Measurements from ENCODE around the gene NAA20.
"Not testable (repeated sequence)": the region's sequence is repeated elsewhere in the genome, so short reads cannot be mapped to it uniquely, and the experiment has no call there.

Gene NAA20

DNA sequence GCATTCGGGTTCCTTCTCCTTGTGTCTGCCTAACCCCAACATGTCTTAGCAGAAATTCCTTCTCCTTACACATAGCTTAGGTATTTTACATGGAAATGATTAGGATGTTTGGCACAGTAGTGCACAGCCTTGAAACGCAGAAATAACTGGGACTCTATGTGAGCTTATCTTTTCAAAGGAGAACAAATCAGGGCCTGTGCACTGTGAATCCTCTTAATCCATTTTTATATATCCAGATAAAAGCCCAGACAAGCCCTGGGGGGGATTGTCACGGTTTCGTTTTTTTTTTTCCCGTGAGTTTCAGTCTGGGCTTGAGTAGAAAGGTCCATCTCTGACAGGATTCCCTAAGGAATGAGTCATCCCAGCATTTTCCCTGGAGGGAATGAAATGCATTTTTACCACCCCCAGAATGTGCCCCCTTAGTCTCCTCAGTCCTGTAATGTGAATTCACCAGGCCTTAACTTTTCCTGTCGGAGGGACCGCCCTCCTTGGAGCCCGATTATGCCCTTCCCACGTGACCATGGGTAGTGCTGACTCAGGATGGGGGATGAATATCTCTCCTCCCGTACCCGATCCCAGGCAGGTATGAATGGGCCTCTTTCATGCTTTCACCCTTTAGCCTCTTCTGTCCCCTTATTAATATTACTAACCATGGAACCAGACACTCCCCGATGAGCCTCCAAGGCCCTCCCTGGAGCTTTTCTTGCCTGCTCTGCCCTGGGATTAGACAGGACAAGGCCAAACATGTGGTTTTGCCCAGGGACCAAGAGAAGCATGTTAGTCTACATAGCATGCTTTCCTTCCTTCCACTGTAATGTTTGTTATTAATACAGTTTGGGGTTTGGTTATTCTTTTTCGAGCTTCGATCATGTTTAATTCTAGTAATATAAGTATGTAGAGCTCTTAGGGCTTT, 23.9 kb upstream of the NAA20 start:
- peak; percentile 95 for DNase-seq

DNA sequence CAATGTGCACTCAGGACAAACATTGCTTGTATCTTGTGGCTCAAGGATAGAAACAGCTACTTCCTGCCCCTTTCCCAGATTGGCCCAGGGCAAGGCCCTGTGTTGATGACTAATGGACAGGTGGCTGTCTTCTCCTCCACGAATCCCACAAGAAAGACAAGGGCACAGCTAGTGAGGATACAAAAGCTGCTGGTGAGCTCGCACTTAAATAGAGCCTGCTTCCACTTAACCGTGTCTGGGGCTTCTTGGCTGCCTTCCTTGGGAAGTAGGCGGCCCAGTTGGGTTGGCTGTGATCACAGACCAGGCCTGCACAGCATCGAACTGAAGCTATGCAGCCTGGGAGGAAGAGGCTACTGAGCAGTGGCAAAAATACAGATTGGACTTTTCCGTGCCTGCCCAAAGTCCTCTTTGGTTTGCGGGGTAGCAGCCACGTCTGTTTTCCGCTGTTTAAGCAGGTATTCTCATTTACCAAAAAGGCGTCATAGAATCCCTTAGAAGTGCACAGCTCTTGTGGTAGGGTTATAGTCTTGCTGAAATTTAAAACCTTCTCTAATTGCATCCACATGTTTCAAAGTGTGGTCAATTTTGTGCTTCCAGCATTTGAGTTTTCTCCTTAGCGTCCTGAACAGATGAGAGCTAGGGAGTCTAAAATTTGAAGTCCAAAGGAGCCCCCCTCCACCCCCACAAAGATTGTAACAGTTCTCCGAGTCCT, 23.0 kb upstream of the NAA20 start:
- DNase-seq = peak; percentile 78

DNA sequence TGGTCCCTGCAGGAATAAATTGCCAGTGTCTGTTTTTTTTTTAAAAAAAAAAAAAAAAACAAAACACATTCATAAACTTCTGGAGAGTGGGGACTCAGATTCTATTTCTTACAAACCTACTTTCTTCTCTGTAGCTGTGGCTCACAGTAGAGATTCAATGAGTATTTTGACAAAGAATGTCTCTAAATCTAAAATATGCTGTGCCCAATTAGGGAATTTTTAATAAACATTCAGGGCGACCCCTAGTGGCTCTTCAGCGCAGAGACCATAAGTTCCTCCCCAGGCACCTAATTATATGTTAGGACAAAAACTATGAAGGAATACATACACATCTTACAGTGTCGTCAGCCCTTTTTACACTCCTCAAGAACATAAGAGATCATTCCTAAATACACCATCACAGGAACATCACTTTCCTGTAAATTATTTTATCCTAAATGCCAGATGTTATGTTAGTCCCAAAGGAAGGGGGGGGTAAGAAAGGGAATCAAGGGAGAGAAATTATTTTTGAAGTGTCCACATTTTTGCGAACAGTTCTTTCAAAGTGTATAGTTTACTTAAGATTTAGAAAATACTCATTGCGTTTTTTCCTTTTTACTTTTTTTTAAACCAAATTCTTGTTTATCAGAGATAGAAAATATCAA, 21.8 kb upstream of the NAA20 start:
- DNase-seq = peak; percentile 75

DNA sequence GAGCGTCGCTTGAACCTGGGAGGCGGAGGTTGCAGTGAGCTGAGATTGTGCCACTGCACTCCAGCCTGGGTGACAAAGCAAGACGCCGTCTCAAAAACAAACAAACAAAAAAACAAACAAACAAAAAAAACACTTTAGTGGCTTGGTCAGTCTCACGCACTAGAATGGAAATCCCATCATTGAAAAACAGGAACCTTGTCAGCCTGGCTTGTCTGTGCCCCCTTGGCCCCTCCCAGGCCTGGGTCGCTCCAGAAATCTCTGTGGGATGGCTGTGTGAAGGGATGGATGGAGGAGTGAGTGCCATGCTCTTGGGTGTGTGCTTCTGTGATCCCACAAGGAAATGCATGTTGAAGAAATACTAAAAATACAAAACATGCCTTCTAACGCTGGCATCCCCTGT, 20.9 kb upstream of the NAA20 start:
- DNase-seq = no peak

DNA sequence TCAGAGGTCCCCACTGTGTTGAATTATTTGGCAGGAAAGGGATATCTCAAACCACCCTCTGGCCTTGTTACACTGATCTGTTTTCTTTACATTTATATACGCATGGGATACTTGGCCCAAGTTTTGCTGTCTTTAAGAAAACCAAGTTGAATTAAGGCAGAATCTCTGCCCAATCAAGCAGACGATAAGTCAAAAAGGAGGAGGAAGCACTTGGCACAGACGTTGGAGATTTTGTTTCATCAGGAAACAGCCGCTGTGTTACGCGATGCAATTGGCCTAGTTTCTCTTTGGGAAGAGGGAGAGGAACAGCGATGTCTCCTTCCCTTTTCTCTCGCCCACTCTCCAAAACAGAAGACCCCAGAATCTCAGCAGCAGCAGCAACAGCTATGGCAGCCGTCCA, 20.2 kb upstream of the NAA20 start:
- DNase-seq = no peak

DNA sequence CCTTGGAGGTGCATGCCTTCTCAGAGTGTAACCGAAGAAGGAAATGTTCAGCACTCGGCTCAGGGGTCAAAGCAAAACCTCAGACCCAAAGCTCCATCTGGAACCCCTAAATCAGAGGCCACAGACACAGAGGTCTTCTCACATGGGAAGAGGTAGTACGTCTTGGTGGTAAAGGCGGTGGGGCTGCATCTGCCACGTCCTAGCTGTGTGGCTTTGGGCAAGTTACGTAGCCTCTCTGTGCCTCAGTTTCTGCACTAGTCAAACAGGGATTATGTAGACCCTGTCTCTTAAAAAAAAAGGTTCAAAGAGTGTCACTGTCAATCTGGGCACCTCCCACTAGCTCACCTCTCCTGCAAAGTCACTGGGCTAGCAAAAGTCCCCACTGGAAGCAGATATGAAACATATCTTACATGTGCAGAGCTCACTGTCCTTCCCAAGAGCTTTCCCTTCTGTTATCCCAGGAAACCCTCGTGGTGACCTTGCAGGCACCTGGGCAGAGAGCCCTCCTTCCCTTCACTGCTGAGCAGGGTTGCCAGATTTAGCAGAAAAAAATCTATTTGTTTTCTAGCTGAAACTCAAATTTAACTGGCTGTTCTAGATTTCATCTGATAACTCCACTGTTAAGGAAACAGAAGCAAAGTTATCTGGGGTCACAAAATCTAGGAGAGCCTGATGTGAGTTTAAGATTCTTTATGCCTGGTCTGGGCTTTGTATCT, 18.0 kb upstream of the NAA20 start:
- no peak for DNase-seq

DNA sequence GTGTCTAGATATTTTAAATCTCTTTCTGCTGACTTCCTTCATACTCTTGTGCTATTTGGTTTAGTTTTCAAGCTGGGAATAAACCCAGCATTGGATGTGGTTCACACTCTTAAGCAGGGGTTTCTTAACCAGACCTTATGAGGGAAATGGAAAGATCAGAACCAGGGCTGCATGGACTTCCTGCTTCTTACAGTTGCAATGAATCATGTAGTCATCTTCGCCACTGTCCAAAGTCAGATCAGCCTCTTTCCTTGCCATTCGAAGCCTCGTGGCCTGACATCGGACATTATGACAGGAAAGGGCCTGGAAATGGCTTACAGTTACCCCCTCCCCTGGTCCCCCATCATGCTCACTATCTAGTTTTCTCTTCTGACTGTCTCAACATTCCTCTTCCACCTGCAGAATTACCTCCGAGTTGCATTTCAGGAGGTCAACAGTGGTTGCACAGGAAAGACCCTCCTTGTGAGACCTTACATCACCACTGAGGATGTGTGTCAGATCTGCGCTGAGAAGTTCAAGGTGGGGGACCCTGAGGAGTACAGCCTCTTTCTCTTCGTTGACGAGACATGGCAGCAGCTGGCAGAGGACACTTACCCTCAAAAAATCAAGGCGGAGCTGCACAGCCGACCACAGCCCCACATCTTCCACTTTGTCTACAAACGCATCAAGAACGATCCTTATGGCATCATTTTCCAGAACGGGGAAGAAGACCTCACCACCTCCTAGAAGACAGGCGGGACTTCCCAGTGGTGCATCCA, 16.8 kb upstream of the NAA20 start:
- DNase-seq = no peak

DNA sequence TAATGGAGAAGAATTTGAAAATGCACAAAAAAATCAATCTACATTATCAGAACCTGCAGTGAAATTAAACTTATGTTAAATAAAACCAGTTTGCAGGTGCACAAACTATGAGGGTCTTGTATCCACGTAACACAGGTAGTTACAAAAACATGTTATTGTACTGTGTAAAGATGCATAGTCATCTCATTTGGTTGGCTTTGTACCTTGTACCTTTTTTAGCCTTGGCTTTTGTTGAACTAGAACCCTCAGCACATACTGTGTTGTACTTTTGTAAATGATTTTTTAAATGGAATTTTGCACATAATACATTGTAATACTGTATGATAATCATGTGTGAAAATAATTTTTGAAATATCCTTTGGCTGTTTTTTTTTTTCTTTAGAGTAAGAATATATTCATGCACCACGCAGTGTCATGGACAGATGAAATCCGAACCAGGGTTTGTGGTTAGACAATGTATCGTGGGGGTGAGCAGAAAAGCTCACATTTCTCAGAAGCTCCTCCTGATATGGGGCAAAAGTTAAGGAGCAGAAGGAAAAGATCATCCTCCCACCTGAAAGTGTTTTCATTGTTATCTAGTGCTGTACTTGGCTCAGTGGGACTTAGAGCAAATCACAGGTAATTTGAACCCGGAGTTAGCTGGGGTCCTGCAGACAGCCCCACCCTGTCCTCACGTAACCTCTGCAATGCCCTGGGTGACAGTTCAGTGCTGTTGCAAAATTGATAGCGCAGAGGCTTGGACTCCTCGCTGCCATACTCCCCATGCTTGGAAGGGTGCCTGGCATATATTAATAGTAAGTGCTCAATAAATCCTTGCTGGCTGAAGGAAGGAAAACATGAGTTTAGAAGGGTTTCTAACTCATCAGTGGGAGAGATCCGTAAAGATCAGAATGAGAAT, 14.8 kb upstream of the NAA20 start:
- peak; percentile 53 for DNase-seq

DNA sequence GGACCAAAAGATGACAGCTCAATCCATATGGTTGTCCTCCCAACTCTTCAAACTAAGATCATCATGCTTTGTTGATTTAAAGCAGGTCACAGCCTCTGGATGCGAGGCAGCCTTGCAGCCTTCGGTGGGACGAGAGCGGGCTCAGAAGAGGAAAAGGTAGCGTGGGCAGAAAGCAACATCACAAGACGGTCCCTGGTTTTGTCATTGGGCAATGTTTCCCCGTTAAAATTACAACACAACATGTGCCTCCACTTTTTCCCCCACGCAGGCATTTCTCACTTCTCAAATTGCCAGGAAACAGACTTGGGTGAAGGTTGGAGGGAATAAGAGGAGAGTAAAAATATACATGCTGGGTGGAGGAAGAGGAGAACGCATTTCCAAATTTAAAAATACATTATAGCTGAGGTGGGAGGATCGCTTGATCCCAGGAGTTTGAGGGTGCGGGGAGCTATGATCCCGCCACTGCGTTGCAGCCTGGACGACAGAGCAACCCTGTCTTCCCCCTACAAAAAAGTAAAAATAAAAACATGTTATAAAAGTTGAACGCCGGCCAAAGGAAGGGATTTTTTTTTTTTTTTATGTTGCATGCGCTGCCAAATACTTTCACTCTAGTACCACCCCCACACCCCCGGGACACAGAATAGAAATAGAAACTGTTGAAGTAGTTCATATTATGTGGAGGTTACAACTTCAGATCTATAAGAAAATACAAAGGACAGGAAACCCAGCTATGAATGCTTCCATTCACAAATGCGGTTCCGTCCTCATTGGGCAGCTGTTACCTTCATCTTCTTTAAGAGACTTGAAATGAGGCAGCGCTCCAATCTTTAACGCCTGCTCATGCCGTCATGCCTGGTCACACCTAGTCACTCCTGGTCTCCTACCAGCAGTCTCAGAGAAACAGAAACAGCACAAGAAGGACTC, 13.9 kb upstream of the NAA20 start:
- DNase-seq = peak; percentile 52

DNA sequence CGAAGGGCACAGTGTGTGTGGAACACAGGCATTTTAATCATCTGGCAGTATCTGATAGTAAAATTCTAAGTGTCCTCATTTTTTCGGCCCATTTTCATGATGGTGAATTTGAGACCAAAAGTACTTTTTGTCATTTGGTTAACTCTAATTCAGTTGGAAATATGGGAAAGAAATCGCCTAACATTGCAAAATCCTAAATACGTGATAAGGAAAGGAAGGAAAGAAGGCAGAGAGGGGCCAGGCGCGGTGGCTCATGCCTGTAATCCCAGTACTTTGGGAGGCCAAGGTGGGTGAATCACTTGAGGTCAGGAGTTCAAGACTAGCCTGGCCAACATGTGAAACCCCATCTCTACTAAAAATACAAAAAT, 13.2 kb upstream of the NAA20 start:
- not testable (repeated sequence) for DNase-seq

DNA sequence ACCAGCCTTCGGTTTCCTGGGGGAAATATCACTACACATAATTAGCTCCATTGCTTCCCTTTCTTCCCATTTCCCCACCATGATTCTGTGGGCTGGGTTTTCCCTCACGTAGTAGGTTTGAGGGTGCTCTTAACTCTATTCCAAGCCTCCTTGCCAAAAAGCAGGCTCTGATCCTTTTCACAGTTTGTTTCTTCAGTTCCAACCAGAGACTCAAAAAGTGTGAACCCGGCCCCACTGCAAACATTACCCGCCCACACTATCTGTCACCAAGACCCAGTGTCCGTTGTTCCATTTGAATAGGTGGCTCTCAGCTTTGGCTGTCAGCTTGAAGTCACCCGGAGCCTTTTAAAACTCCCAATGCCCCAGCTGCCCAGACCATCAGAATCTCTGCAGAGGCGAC, 11.8 kb upstream of the NAA20 start:
- no peak for DNase-seq

DNA sequence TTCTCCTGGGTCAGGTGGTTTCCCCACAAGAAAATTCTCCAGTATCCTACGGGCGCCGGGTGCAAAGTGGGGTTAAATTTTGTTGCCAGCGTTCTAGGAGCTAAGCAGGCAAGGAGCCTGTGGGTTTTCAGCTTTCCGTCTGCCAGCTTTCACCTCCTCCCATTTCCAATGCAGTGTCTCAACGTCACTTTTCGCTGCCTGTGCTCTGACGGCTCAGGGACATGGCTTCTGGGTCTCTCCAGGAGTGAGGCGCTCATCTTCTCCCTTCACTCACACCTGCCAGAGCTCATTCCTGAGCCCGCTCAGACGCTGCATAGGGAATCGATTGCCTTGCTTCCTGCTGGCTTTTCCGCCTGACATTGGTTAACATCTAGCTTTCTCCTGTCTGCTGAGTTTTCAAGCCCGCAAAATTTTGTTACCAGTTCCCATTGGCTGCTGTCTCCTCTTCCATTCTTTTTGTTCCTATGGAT, 7.3 kb upstream of the NAA20 start:
- no peak for DNase-seq

DNA sequence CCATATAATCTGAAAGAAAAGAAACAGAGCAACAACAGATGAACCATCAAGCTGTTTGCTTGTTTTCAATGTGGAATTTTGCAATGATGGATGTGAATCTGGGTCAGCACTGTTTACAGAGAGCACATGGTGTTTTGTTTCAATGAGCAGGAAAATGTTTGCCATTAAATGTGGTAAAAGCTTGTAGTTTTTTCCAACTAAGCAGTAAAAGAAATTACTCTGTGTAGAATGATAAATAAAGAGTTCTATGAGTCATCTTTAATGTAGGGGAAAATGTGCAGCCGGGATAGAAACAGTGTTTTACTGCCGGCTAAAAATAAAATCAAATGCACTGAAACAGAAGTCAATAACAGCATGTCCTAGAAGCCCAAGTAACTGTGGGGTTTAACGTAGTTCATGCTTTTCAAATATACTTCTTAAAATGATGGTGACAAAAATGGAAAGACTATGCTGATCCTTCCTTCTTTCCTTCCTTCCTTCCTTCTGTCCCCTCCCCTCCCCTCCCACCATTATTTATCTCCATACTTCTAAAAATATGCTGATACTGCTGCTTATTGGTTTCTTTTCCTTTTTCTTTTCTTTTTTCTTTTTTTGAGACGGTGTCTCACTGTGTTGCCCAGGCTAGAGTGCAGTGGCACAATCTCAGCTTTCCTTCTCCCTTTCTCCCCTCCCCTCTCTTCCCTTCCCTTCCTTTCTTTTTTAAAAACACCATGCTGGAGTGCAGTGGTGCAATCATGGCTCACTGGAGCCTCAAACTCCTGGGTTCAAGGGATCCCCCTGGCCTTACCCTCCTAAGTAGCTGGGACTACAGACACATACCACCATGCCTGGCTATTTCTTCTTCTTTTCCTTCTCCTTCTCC, 6.3 kb upstream of the NAA20 start:
- peak; percentile 75 for DNase-seq

DNA sequence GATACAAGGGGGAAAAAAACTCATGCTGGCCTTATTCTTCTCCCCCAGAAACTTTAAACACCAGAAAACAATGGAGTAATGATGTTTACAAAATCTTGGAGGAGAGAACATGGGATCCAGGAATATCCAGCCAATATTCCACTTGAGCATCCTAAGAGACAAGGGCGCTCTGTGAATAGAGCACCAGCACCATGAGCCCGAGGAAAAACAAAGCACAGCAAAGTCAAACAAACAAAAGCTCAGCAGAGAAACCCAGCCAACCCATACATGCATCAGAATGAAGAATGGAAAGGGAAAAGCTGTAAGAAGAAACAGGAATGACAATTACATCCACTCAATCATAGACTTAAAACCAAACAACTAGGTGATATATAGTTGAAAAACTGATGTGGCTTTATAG, 4.6 kb upstream of the NAA20 start:
- DNase-seq = no peak

DNA sequence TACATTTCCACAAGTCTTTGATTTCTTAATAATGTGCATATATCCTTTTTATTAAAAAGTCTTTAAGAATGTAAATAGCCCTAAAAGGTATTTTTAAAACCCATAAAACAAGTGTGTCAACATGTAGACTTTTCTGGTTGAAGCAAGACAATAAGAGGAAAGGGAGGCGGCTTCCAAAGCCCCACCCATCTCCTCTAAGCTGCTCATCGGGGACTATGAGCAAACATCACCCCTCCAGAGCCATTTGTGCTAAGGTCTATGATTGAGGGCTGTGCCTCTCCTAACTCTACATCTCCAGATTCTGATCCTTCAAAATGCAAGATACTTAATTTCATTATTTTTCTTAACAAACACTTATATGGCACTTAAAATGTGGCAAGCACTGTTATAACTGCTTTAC, 2.5 kb upstream of the NAA20 start:
- no peak for DNase-seq

DNA sequence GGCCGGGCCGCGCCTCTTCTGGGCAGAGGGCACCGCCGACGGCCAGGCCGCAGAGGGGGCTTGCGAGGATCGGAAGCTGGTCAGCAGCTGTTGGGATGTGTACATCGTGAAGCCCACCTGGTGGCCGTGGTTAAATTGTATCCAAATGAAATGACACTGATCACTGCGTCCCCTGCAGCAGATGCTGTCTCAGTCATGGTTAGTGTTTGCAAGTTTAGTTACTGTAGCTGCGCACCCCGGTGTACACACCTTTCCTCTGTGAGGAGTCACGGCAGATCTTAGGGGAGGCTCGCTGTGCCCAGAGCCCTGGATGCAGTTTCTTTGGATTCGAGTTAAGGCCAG, 653 bp downstream of the NAA20 start:
- no peak for DNase-seq

DNA sequence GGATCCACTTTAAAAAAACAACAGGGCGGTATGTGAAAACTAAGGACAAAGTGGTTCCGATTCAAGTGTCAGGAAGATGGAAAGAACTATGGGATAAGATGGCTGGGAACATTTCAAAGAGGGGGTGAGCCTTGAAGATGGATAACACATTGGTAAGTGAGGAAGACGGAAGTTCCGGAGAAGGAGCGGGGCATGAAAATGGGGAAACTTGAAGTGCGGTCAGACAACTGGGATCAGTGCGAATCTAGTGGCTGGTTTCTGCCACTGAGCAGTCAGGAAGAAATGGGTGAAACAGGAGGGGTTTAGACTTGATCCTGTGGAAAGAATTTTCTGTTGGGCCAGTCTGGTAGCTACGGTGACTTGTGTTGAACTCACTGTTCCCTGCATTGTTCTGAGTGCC, 1.2 kb downstream of the NAA20 start:
- no peak for DNase-seq

DNA sequence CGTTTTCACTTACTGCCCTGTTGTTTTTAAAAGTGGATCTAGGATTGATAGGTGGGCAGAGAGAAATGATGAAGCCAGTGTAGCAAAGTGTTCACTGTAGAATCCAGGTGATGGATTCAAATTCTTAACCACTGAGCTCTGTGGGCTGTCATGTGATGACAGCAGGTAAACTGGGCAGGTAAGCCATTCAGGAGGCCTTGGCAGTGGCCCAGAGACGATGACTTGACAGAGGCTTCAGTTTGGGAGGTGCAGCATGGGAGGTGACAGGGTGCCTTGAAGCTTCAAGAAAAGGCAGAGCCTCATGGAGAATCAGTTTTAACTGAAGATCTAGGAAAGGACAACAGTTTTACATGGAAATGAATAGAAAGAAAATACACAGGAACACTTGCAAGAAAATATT, 2.0 kb downstream of the NAA20 start:
- no peak for DNase-seq

DNA sequence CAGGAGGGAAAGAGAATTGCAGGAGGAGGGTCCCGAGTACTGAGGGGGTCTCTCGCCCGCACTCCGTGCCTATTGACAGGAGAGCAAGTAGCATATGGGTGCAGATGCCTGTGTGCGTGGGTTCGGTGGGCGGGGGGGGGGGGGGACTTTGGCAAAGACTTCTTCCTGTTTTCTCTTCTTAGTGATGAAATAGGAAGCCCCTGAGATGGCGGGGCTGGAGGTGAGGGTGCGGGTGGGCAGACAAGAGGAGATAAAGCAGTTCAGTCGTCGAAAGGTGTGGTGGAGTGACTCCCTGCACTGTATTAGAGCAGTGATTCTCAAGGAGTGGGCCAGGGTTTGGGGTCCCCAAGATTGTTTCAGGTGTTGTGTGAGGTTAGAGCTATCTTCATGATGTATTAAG, 3.7 kb downstream of the NAA20 start:
- DNase-seq = no peak
